SK-N-SH treated with all-trans-retinoic acid at 6 μM for 48 hours (cell line): ENCODE measurements around the gene GEN1.

Experiments
- ATAC-seq: fragments of 200-7000 bp; cut with Tn5 transposase; 3 replicates; pipeline ENCODE4 v1.9.1; 2020; ENCODE audit warnings: mild to moderate bottlenecking, moderate library complexity
- ARNTL ChIP-seq: fragments of 450-650 bp; formaldehyde crosslinking; IDR thresholded peaks from 2 replicates; pipeline ENCODE4 v1.5.0; 2020; ENCODE audit warnings: low read depth, mild to moderate bottlenecking, moderate library complexity, borderline replicate concordance
- BACH2 ChIP-seq: fragments of 250-450 bp; sonication (Bioruptor Pico); IDR thresholded peaks from 2 replicates; pipeline ENCODE4 v1.9.0; 2021; ENCODE audit warnings: mild to moderate bottlenecking, borderline replicate concordance
- CSDC2 ChIP-seq: fragments of 250-450 bp; sonication (Bioruptor Pico); IDR thresholded peaks from 2 replicates; pipeline ENCODE4 v1.5.0; 2020; ENCODE audit warnings: mild to moderate bottlenecking, moderate library complexity
- GLIS3 ChIP-seq: fragments of 250-450 bp; sonication (Bioruptor Pico); IDR thresholded peaks from 2 replicates; pipeline ENCODE4 v1.5.0; 2020; ENCODE audit warnings: mild to moderate bottlenecking, moderate library complexity
- ISL1 ChIP-seq: fragments of 250-450 bp; sonication (Bioruptor Pico); IDR thresholded peaks from 2 replicates; pipeline ENCODE4 v2.1.2; 2022; ENCODE audit warnings: mild to moderate bottlenecking, moderate library complexity
- OSR1 ChIP-seq: fragments of 250-450 bp; sonication (Bioruptor Pico); IDR thresholded peaks from 2 replicates; pipeline ENCODE4 v1.8.0; 2022; ENCODE audit warnings: moderate library complexity, mild to moderate bottlenecking, inconsistent platforms
- PPARA ChIP-seq: fragments of 250-450 bp; sonication (Bioruptor Pico); IDR thresholded peaks from 2 replicates; pipeline ENCODE4 v1.5.0; 2020; ENCODE audit warnings: mild to moderate bottlenecking, borderline replicate concordance
- RARB ChIP-seq: fragments of 250-450 bp; sonication (Bioruptor Pico); IDR thresholded peaks from 2 replicates; pipeline ENCODE4 v1.8.0; 2021; ENCODE audit warnings: mild to moderate bottlenecking, moderate library complexity
- SNAI2 ChIP-seq: fragments of 250-450 bp; sonication (Bioruptor Pico); IDR thresholded peaks from 2 replicates; pipeline ENCODE4 v1.5.0; 2020; ENCODE audit warnings: mild to moderate bottlenecking, moderate library complexity
- TCF4 ChIP-seq: fragments of 250-450 bp; sonication (Bioruptor Pico); IDR thresholded peaks from 2 replicates; pipeline ENCODE4 v1.8.0; 2021; ENCODE audit warnings: mild to moderate bottlenecking, moderate library complexity, borderline replicate concordance
- TOX ChIP-seq: fragments of 250-450 bp; sonication (Bioruptor Pico); IDR thresholded peaks from 2 replicates; pipeline ENCODE4 v1.8.0; 2021; ENCODE audit warnings: mild to moderate bottlenecking, moderate library complexity, borderline replicate concordance
- ZC3H10 ChIP-seq: fragments of 250-450 bp; sonication (Bioruptor Pico); IDR thresholded peaks from 2 replicates; pipeline ENCODE4 v1.5.1; 2021; ENCODE audit warnings: mild to moderate bottlenecking, moderate library complexity
- ZFP3 ChIP-seq: fragments of 250-450 bp; sonication (Bioruptor Pico); IDR thresholded peaks from 2 replicates; pipeline ENCODE4 v1.5.0; 2020; ENCODE audit warnings: mild to moderate bottlenecking, moderate library complexity
- ZFP30 ChIP-seq: fragments of 450-650 bp; formaldehyde crosslinking; IDR thresholded peaks from 2 replicates; pipeline ENCODE4 v1.5.0; 2022; ENCODE audit warnings: mild to moderate bottlenecking, moderate library complexity
- ZNF565 ChIP-seq: fragments of 450-650 bp; formaldehyde crosslinking; conservative IDR thresholded peaks from 2 replicates; pipeline ENCODE4 v1.5.0; 2020; ENCODE audit warnings: low read depth, mild to moderate bottlenecking, moderate library complexity
- ZNF8 ChIP-seq: fragments of 450-650 bp; formaldehyde crosslinking; IDR thresholded peaks from 2 replicates; pipeline ENCODE4 v1.5.0; 2020; ENCODE audit warnings: mild to moderate bottlenecking, moderate library complexity
- TF ChIP-seq, protein P1 (sequence below): fragments of 250-450 bp; sonication (Bioruptor Pico); IDR thresholded peaks from 2 replicates; pipeline ENCODE4 v1.8.0; 2021; ENCODE audit warnings: low read depth, mild to moderate bottlenecking, moderate library complexity, borderline replicate concordance
- TF ChIP-seq, protein P2 (sequence below): fragments of 250-450 bp; sonication (Bioruptor Pico); IDR thresholded peaks from 2 replicates; pipeline ENCODE4 v1.5.0; 2020; ENCODE audit warnings: mild to moderate bottlenecking, moderate library complexity
- TF ChIP-seq, protein P3 (sequence below): fragments of 250-450 bp; sonication (Bioruptor Pico); IDR thresholded peaks from 2 replicates; pipeline ENCODE4 v1.5.1; 2020; ENCODE audit warnings: low read depth, mild to moderate bottlenecking, moderate library complexity
- TF ChIP-seq, protein P4 (sequence below): fragments of 250-450 bp; sonication (Bioruptor Pico); IDR thresholded peaks from 2 replicates; pipeline ENCODE4 v1.8.0; 2020; ENCODE audit warnings: mild to moderate bottlenecking, moderate library complexity, borderline replicate concordance

GEN1 gene

GRCh38 chr2:17799301-17800120 is 45.6 kb downstream of the GEN1 start:
- ATAC-seq: no peak
- TF ChIP-seq TOX: no peak
- TF ChIP-seq PPARA: no peak
- TF ChIP-seq GLIS3: no peak
- TF ChIP-seq, protein P1, sequence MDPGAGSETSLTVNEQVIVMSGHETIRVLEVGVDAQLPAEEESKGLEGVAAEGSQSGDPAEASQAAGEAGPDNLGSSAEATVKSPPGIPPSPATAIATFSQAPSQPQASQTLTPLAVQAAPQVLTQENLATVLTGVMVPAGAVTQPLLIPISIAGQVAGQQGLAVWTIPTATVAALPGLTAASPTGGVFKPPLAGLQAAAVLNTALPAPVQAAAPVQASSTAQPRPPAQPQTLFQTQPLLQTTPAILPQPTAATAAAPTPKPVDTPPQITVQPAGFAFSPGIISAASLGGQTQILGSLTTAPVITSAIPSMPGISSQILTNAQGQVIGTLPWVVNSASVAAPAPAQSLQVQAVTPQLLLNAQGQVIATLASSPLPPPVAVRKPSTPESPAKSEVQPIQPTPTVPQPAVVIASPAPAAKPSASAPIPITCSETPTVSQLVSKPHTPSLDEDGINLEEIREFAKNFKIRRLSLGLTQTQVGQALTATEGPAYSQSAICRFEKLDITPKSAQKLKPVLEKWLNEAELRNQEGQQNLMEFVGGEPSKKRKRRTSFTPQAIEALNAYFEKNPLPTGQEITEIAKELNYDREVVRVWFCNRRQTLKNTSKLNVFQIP: no peak
- TF ChIP-seq ZNF565 (CRISPR knock-in tag): no peak
- no peak for TF ChIP-seq OSR1 (CRISPR knock-in tag)
- no peak for TF ChIP-seq ZNF8 (CRISPR knock-in tag)
- TF ChIP-seq TCF4 (CRISPR knock-in tag): no peak
- TF ChIP-seq ARNTL: no peak
- TF ChIP-seq, protein P2, sequence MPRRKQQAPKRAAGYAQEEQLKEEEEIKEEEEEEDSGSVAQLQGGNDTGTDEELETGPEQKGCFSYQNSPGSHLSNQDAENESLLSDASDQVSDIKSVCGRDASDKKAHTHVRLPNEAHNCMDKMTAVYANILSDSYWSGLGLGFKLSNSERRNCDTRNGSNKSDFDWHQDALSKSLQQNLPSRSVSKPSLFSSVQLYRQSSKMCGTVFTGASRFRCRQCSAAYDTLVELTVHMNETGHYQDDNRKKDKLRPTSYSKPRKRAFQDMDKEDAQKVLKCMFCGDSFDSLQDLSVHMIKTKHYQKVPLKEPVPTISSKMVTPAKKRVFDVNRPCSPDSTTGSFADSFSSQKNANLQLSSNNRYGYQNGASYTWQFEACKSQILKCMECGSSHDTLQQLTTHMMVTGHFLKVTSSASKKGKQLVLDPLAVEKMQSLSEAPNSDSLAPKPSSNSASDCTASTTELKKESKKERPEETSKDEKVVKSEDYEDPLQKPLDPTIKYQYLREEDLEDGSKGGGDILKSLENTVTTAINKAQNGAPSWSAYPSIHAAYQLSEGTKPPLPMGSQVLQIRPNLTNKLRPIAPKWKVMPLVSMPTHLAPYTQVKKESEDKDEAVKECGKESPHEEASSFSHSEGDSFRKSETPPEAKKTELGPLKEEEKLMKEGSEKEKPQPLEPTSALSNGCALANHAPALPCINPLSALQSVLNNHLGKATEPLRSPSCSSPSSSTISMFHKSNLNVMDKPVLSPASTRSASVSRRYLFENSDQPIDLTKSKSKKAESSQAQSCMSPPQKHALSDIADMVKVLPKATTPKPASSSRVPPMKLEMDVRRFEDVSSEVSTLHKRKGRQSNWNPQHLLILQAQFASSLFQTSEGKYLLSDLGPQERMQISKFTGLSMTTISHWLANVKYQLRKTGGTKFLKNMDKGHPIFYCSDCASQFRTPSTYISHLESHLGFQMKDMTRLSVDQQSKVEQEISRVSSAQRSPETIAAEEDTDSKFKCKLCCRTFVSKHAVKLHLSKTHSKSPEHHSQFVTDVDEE (CRISPR knock-in tag): no peak
- no peak for TF ChIP-seq ZFP3 (CRISPR knock-in tag)
- no peak for TF ChIP-seq ISL1 (CRISPR knock-in tag)
- no peak for TF ChIP-seq BACH2 (CRISPR knock-in tag)
- TF ChIP-seq, protein P3, sequence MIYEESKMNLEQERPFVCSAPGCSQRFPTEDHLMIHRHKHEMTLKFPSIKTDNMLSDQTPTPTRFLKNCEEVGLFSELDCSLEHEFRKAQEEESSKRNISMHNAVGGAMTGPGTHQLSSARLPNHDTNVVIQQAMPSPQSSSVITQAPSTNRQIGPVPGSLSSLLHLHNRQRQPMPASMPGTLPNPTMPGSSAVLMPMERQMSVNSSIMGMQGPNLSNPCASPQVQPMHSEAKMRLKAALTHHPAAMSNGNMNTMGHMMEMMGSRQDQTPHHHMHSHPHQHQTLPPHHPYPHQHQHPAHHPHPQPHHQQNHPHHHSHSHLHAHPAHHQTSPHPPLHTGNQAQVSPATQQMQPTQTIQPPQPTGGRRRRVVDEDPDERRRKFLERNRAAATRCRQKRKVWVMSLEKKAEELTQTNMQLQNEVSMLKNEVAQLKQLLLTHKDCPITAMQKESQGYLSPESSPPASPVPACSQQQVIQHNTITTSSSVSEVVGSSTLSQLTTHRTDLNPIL: no peak
- TF ChIP-seq, protein P4, sequence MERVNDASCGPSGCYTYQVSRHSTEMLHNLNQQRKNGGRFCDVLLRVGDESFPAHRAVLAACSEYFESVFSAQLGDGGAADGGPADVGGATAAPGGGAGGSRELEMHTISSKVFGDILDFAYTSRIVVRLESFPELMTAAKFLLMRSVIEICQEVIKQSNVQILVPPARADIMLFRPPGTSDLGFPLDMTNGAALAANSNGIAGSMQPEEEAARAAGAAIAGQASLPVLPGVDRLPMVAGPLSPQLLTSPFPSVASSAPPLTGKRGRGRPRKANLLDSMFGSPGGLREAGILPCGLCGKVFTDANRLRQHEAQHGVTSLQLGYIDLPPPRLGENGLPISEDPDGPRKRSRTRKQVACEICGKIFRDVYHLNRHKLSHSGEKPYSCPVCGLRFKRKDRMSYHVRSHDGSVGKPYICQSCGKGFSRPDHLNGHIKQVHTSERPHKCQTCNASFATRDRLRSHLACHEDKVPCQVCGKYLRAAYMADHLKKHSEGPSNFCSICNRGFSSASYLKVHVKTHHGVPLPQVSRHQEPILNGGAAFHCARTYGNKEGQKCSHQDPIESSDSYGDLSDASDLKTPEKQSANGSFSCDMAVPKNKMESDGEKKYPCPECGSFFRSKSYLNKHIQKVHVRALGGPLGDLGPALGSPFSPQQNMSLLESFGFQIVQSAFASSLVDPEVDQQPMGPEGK: no peak

- TF ChIP-seq, protein P2 (CRISPR knock-in tag): no peak
- TF ChIP-seq RARB (CRISPR knock-in tag) (no peak), ISL1 (CRISPR knock-in tag) (no peak), SNAI2 (CRISPR knock-in tag) (no peak)
- ATAC-seq: no peak; the same call in 2 of the 3 replicates
Measured at GRCh38 chr2:17800219-17800618, 46.3 kb downstream of the GEN1 start.

DNA sequence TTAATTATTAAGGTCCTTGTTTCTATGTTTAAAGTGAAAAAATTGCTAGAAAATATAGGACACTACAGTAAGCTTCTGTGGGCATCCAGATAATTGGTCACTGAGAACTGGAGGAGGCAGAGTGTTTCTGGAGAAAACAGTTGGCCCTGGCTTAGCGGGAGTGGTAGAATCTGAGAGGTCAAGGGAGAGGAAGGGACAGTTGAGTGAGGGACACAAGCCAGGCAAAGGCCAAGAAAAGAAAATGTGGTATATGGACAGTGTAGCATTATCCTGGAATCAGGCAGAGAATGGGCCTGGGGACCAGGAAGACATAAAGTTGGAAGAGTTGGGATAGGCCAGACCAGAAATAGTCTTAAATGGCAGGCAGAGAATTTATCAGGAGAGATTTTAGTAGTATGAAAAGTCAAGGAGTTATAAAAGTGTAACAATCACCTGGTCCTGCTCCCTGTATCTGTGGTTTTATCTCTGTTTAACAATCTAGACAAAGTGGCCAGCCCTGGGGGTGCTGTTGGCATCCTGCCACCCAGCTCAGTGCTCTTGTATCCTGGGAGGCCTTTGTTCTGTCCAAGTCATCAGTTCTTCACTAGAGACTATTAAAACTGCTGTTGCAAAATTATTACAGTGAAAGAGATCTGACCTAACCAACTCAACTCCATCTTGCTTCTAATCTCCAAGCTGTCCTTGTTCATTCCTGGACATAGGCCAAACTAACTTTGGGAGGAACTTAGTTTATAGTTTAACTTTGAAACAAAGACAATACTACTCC is 46.9 kb downstream of the GEN1 start:
- no peak for ATAC-seq
- TF ChIP-seq PPARA (no peak), ZFP30 (CRISPR knock-in tag) (no peak), SNAI2 (CRISPR knock-in tag) (no peak), ARNTL (no peak), CSDC2 (CRISPR knock-in tag) (no peak), ZC3H10 (CRISPR knock-in tag) (no peak)
- TF ChIP-seq, protein P1: no peak
- TF ChIP-seq, protein P3: no peak
